HepG2 (cell line): ENCODE data around the gene ESYT3. TPM values are rescaled to one million over a fixed set of nuclear protein-coding genes. Genes with fewer than 3 reads are reported as not detected.

Experiments
- AKAP8 ChIP-seq: sonication (generic); formaldehyde crosslinking; IDR thresholded peaks from 2 replicates; pipeline ENCODE4 v1.5.1; 2020; ENCODE audit warnings: mild to moderate bottlenecking, missing genetic modification reagents
- ARID5B ChIP-seq: IDR thresholded peaks from 2 replicates; pipeline ENCODE4 v1.4.0; 2020; ENCODE audit warnings: mild to moderate bottlenecking, missing genetic modification reagents
- CEBPB ChIP-seq: IDR thresholded peaks from 2 replicates; pipeline ENCODE4 v1.6.1; 2011; ENCODE audit warnings: low read depth, low read length, improper control_type of control experiment, borderline replicate concordance
- CENPBD1 ChIP-seq: sonication (generic); formaldehyde crosslinking; IDR thresholded peaks from 2 replicates; pipeline ENCODE4 v1.8.0; 2022; ENCODE audit warnings: missing genetic modification reagents, low read depth, mild to moderate bottlenecking, borderline replicate concordance
- DNMT1 ChIP-seq: sonication (generic); formaldehyde crosslinking; IDR thresholded peaks from 2 replicates; pipeline ENCODE4 v1.5.1; 2020; ENCODE audit warnings: mild to moderate bottlenecking, missing genetic modification reagents
- ERF ChIP-seq: IDR thresholded peaks from 2 replicates; pipeline ENCODE4 v1.6.1; 2018; ENCODE audit warnings: missing biosample characterization, missing genetic modification reagents
- HDAC2 ChIP-seq: sonication (generic); formaldehyde crosslinking; IDR thresholded peaks from 2 replicates; pipeline ENCODE4 v1.4.0; 2020; ENCODE audit warnings: missing genetic modification reagents
- PRMT3 ChIP-seq: sonication (generic); formaldehyde crosslinking; IDR thresholded peaks from 2 replicates; pipeline ENCODE4 v1.8.1; 2022; ENCODE audit warnings: low read depth, mild to moderate bottlenecking, moderate library complexity, missing genetic modification reagents, borderline replicate concordance
- RFX5 ChIP-seq: IDR thresholded peaks from 2 replicates; pipeline ENCODE4 v1.6.1; 2011; ENCODE audit warnings: low read depth, low read length, improper control_type of control experiment
- SIN3B ChIP-seq: fragments of 150-350 bp; IDR thresholded peaks from 2 replicates; pipeline ENCODE4 v1.6.1; 2014; ENCODE audit warnings: low read length
- SNAPC5 ChIP-seq: sonication (generic); formaldehyde crosslinking; IDR thresholded peaks from 2 replicates; pipeline ENCODE4 v1.8.1; 2023; ENCODE audit warnings: mild to moderate bottlenecking, missing genetic modification reagents, borderline replicate concordance
- TBX3 ChIP-seq: fragments of 450-650 bp; IDR thresholded peaks from 2 replicates; pipeline ENCODE4 v1.6.1; 2017; ENCODE audit warnings: antibody characterized with exemption, mild to moderate bottlenecking, inconsistent platforms, borderline replicate concordance
- U2AF2 ChIP-seq: fragments of 200-400 bp; formaldehyde crosslinking; IDR thresholded peaks from 2 replicates; pipeline ENCODE4 v1.6.1; 2017; ENCODE audit warnings: low read depth, mild to moderate bottlenecking, low read length
- WIZ ChIP-seq: sonication (generic); formaldehyde crosslinking; IDR thresholded peaks from 2 replicates; pipeline ENCODE4 v1.5.1; 2020; ENCODE audit warnings: mild to moderate bottlenecking, missing genetic modification reagents
- ZBTB42 ChIP-seq: sonication (generic); formaldehyde crosslinking; IDR thresholded peaks from 2 replicates; pipeline ENCODE4 v1.5.0; 2020; ENCODE audit warnings: mild to moderate bottlenecking, missing genetic modification reagents
- ZFP36L1 ChIP-seq: sonication (generic); formaldehyde crosslinking; IDR thresholded peaks from 2 replicates; pipeline ENCODE4 v1.8.0; 2022; ENCODE audit warnings: mild to moderate bottlenecking, missing genetic modification reagents, moderate library complexity
- ZMYM4 ChIP-seq: sonication (generic); formaldehyde crosslinking; IDR thresholded peaks from 2 replicates; pipeline ENCODE4 v1.8.1; 2023; ENCODE audit warnings: mild to moderate bottlenecking, missing genetic modification reagents
- ZNF282 ChIP-seq: fragments of 450-650 bp; IDR thresholded peaks from 2 replicates; pipeline ENCODE4 v1.6.1; 2018; ENCODE audit not compliant: partially characterized antibody
- ZNF3 ChIP-seq: IDR thresholded peaks from 2 replicates; pipeline ENCODE4 v1.7.0; 2017; ENCODE audit warnings: inconsistent platforms
- ZNF510 ChIP-seq: sonication (generic); formaldehyde crosslinking; IDR thresholded peaks from 2 replicates; pipeline ENCODE4 v1.4.0; 2020; ENCODE audit warnings: low read depth, mild to moderate bottlenecking, missing genetic modification reagents
- ZNF557 ChIP-seq: sonication (generic); formaldehyde crosslinking; IDR thresholded peaks from 2 replicates; pipeline ENCODE4 v1.4.0; 2020; ENCODE audit warnings: missing genetic modification reagents
- ZNF629 ChIP-seq: sonication (generic); formaldehyde crosslinking; conservative IDR thresholded peaks from 2 replicates; pipeline ENCODE4 v1.5.0; 2020; ENCODE audit warnings: missing genetic modification reagents
- ZNF678 ChIP-seq: sonication (generic); formaldehyde crosslinking; IDR thresholded peaks from 2 replicates; pipeline ENCODE4 v1.4.0; 2020; ENCODE audit warnings: mild to moderate bottlenecking, missing genetic modification reagents
- ZZZ3 ChIP-seq: sonication (generic); formaldehyde crosslinking; IDR thresholded peaks from 2 replicates; pipeline ENCODE4 v1.4.0; 2020; ENCODE audit warnings: missing genetic modification reagents, mild to moderate bottlenecking, borderline replicate concordance
- polyA plus RNA-seq, 8 experiments: library from polyadenylated mRNA; depleted of rRNA in 3 of 8; stranded (reverse) in 7 of 8; unstranded in 1 of 8; fragments of >200 nt; fragmentation: Illumina TruSeq in 4 of 8; extraction: Trizol in 4 of 8; gene quantifications; 2 replicates each; pipeline versions ENCODE4 v1.2.1 to v1.2.3, GENCODE V29; 2011 to 2016; ENCODE audit warnings: low read depth in 4 of 8, missing spikeins in 1 of 8, mixed read lengths in 1 of 8; ENCODE audit not compliant: insufficient read depth in 1 of 8
- total RNA-seq, 5 experiments: library from RNA; depleted of rRNA; stranded (reverse); fragments of >200 nt; fragmentation: Illumina TruSeq; extraction: Trizol; gene quantifications; 2 replicates each; pipeline ENCODE4 v1.2.3, GENCODE V29; 2016; ENCODE audit warnings: low read depth in 1 of 5
- TF ChIP-seq, protein P1 (sequence below): sonication (generic); formaldehyde crosslinking; IDR thresholded peaks from 2 replicates; pipeline ENCODE4 v1.5.0; 2020; ENCODE audit warnings: mild to moderate bottlenecking, low read depth, missing genetic modification reagents, borderline replicate concordance
- TF ChIP-seq, protein P2 (sequence below): sonication (generic); formaldehyde crosslinking; IDR thresholded peaks from 2 replicates; pipeline ENCODE4 v1.4.0; 2020; ENCODE audit warnings: missing genetic modification reagents, mild to moderate bottlenecking, borderline replicate concordance

The ESYT3 gene
- total and polyA plus RNA-seq, 2 of the 13 experiments (the other 11 are each of a cell fraction or from before 2014, with no cell fraction given) = 1.5 to 4.1 TPM

- TF ChIP-seq ZNF3 (CRISPR knock-in tag) (no peak), ZNF678 (no peak), ZMYM4 (peak; percentile 47), ZFP36L1 (CRISPR knock-in tag) (no peak), ERF (no peak), RFX5 (no peak), ZZZ3 (CRISPR knock-in tag) (no peak), CEBPB (no peak), TBX3 (no peak), ZNF629 (CRISPR knock-in tag) (peak; percentile 97), AKAP8 (CRISPR knock-in tag) (no peak), PRMT3 (CRISPR knock-in tag) (no peak), SIN3B (no peak), CENPBD1 (CRISPR knock-in tag) (no peak), HDAC2 (CRISPR knock-in tag) (peak; percentile 75), ZNF282 (no peak), DNMT1 (CRISPR knock-in tag) (no peak), U2AF2 (no peak), ZBTB42 (CRISPR knock-in tag) (no peak), ZNF557 (CRISPR knock-in tag) (no peak), ARID5B (CRISPR knock-in tag) (peak; percentile 65), ZNF510 (CRISPR knock-in tag) (no peak), SNAPC5 (CRISPR knock-in tag) (no peak), WIZ (CRISPR knock-in tag) (no peak)
- TF ChIP-seq, protein P1, sequence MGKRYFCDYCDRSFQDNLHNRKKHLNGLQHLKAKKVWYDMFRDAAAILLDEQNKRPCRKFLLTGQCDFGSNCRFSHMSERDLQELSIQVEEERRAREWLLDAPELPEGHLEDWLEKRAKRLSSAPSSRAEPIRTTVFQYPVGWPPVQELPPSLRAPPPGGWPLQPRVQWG (CRISPR knock-in tag) = no peak
- TF ChIP-seq, protein P2, sequence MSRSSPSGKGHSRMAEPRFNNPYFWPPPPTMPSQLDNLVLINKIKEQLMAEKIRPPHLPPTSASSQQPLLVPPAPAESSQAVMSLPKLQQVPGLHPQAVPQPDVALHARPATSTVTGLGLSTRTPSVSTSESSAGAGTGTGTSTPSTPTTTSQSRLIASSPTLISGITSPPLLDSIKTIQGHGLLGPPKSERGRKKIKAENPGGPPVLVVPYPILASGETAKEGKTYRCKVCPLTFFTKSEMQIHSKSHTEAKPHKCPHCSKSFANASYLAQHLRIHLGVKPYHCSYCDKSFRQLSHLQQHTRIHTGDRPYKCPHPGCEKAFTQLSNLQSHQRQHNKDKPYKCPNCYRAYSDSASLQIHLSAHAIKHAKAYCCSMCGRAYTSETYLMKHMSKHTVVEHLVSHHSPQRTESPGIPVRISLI (CRISPR knock-in tag) = no peak
Measured at GRCh38 chr3:138398791-138399575, 35.4 kb upstream of the ESYT3 start (continued).
